BE2C (cell line): Measurements from ENCODE around the gene ACAT1. TPM values are rescaled to one million over a fixed set of nuclear protein-coding genes. Genes with fewer than 3 reads are reported as not detected.

Source experiments
- DNase-seq: peaks from one replicate; pipeline ENCODE4 v3.0.0-alpha.2; 2020
- H3K27me3 ChIP-seq: fragments of 250-450 bp; sonication (Bioruptor Pico); 2 replicates; pipeline ENCODE4 v1.5.1; 2020; ENCODE audit warnings: mild to moderate bottlenecking
- H3K36me3 ChIP-seq: fragments of 250-450 bp; sonication (Bioruptor Pico); 2 replicates; pipeline ENCODE4 v1.5.1; 2020; ENCODE audit warnings: mild to moderate bottlenecking
- H3K4me1 ChIP-seq: fragments of 250-450 bp; sonication (Bioruptor Pico); 2 replicates; pipeline ENCODE4 v1.5.1; 2020
- H3K4me3 ChIP-seq: 2 replicates; pipeline ENCODE4 v1.5.1; 2011; ENCODE audit warnings: low read depth, low read length
- H3K9me3 ChIP-seq: fragments of 250-450 bp; sonication (Bioruptor Pico); 2 replicates; pipeline ENCODE4 v1.5.1; 2020
- polyA plus RNA-seq: library from polyadenylated mRNA; unstranded; fragments of >200 nt; gene quantifications from one replicate; pipeline ENCODE4 v1.2.1, GENCODE V29; 2012; ENCODE audit warnings: low read depth, missing spikeins; ENCODE audit not compliant: insufficient read length, insufficient read depth
- TF ChIP-seq, protein P1 (sequence below): IDR thresholded peaks from 2 replicates; pipeline ENCODE4 v1.5.1; 2012; ENCODE audit warnings: mild to moderate bottlenecking, low read depth, low read length

Gene ACAT1
- 59.4 TPM for polyA plus RNA-seq

DNA sequence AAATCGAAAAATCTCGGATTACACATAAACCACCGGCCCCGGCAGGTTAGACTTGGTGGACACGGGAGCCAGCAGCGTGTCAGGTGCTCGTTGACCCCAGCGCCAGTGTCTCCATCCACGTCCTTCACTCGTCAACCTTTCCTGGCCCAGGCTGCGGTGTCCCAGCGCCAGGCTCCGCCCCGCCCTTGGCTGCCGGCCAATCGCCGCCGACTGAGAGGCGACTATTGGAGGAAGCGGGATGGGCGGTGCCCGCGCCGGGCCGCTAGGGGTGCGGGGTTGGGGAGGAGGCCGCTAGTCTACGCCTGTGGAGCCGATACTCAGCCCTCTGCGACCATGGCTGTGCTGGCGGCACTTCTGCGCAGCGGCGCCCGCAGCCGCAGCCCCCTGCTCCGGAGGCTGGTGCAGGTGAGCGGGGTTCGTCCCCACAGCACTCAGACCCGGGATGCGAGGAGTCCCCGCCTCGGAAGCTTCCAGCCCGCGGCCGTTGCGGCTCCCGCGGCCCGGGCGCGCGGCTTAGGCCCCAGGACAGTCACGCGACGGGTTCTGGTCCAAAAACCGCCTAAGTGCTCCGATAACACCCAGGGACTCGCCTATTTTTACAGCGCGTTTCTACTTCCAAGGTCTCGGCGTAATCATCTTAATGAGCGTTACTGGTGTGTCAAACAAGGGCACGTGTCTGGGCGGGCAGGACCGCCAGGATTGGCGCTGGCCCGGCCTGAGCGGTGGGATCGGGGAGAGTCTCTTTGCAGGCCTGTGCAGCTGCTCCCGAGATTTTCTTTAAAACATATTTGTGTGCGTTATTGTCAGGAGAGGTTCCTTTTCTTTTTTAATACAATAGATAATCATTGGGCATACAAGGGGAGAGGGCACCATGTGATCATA is at the start of gene ACAT1:
TSS of gene ACAT1 (plus strand) at position 294 of the 882 bp plus-strand sequence. CDS start at position 334, 40 bp downstream.
- TF ChIP-seq, protein P1, sequence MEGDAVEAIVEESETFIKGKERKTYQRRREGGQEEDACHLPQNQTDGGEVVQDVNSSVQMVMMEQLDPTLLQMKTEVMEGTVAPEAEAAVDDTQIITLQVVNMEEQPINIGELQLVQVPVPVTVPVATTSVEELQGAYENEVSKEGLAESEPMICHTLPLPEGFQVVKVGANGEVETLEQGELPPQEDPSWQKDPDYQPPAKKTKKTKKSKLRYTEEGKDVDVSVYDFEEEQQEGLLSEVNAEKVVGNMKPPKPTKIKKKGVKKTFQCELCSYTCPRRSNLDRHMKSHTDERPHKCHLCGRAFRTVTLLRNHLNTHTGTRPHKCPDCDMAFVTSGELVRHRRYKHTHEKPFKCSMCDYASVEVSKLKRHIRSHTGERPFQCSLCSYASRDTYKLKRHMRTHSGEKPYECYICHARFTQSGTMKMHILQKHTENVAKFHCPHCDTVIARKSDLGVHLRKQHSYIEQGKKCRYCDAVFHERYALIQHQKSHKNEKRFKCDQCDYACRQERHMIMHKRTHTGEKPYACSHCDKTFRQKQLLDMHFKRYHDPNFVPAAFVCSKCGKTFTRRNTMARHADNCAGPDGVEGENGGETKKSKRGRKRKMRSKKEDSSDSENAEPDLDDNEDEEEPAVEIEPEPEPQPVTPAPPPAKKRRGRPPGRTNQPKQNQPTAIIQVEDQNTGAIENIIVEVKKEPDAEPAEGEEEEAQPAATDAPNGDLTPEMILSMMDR: no peak
- H3K9me3 ChIP-seq: no peaks in the 10 kb centered on the region
- no peaks in the 10 kb centered on the region for H3K27me3 ChIP-seq
- peak; percentile 100 for DNase-seq
- H3K4me1 ChIP-seq: peaks cover 14% of the 10 kb centered on the region
- H3K36me3 ChIP-seq: peaks cover 5% of the 10 kb centered on the region; the same call in 1 of the 2 replicates
- peak within 1 kb of the TSS; percentile 82 for H3K4me3 ChIP-seq

DNA sequence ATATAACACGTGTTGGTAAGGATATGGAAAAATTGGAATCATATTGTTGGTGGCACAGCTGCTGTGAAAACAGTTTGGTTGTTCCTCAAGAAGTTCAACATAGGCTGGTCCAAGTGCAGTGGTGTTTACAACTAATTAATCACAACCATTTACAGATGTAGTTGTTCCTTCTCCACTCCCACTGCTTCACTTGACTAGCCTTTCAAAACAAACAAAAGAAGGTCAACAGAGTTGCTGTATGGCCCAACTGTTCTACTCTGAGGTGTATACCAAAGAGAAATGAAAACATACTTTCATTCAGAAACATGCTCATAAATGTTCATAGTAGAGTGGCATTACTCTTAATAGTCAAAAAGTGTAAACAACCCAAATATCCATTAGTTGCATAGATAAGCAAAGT is 36.6 kb upstream of the ACAT1 start:
- Histone ChIP-seq H3K4me1 (no peaks in the 10 kb centered on the region), H3K36me3 (peaks cover 36% of the 10 kb centered on the region), H3K9me3 (no peaks in the 10 kb centered on the region), H3K27me3 (no peaks in the 10 kb centered on the region), H3K4me3 (no peak overlapping the region)
- TF ChIP-seq, protein P1: no peak
- no peak for DNase-seq

DNA sequence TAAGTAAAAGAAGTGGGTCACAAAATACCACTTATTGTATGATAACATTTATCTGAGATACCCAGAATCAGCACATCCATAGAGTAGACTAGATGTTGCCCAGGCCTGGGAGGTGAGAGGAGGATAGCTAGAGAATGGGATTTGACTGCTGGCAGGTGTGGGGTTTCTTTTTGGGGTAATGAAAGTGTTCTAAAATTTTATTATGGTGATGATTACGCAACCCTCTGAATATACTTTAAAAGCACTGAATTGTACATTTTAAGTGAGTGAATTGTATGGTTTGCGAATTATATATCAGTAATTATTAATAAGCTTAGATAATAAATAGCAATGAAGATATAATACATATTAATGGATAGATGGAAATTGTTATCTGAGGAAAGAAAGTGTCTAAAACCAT is 35.7 kb upstream of the ACAT1 start:
- TF ChIP-seq, protein P1: no peak
- no peak for DNase-seq
- Histone ChIP-seq H3K4me1 (no peaks in the 10 kb centered on the region), H3K4me3 (no peak overlapping the region), H3K36me3 (peaks cover 29% of the 10 kb centered on the region), H3K9me3 (no peaks in the 10 kb centered on the region), H3K27me3 (no peaks in the 10 kb centered on the region)

DNA sequence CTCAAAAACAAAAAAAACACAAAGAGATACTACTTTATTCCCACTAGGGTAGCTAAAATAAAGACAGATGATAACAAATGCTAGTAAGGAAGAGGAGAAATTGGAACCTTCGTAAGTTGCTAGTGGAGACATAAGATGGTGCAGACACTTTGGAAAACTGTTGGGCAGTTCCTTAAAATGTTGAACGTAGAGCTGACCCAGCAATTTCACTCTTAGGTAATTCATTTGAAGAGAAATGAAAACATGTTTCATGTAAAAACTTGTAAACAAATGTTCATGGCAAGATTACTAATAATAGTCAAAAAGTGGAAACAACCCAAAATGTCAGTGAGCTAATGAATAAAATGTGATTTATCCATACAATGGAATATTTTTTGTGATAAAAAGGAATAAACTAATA is 29.2 kb upstream of the ACAT1 start:
- H3K9me3 ChIP-seq: no peaks in the 10 kb centered on the region
- H3K4me3 ChIP-seq: no peak overlapping the region
- DNase-seq: no peak
- peaks cover 40% of the 10 kb centered on the region for H3K36me3 ChIP-seq
- H3K4me1 ChIP-seq: no peaks in the 10 kb centered on the region
- TF ChIP-seq, protein P1: no peak
- no peaks in the 10 kb centered on the region for H3K27me3 ChIP-seq

DNA sequence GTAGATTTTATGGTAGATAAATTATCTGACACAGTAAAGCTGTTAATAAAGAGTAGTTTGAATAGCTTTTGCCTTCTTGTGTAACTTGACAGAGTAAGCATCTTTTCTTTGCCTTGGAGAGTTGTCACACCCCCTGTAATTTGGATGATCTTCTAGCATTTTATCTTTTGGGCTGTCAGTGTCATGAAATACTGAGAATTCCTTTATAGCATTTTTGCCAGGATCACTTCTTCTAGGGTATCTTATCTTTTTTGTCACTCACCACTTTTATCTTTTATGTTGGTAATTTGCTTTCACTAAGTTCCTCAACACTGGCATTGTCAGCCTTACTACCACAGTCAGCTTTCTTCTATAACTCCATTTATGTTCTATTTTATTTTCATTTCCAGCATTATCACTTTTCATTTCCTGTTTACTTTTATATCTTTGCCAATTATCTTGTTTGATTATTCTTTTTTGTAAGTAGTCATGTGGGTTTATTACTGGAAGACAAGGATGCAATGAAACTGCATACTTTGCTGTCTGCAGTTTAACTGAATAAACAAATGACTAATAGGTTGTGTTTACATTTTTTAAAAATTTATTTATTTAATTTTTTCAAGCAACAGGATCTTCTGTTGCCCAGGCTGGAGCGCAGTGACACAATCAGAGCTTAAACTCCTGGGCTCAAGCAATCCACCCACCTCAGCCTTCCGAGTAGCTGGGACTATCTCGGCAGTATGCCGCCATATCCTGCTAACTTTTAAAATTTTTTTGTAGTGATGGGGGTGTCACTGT is 28.1 kb upstream of the ACAT1 start:
- TF ChIP-seq, protein P1: no peak
- no peak overlapping the region for H3K4me3 ChIP-seq
- DNase-seq: no peak
- no peaks in the 10 kb centered on the region for H3K27me3 ChIP-seq
- H3K36me3 ChIP-seq: peaks cover 49% of the 10 kb centered on the region
- H3K4me1 ChIP-seq: no peaks in the 10 kb centered on the region
- no peaks in the 10 kb centered on the region for H3K9me3 ChIP-seq
